ENCODE measurements around the gene KY.
"Not testable (repeated sequence)": the region's sequence is repeated elsewhere in the genome, so short reads cannot be mapped to it uniquely, and the experiment has no call there.

Gene KY

GRCh38 chr3:134598763-134599545 lies 51.9 kb downstream of the KY start:
- DNase-seq = peak; percentile 83

- DNase-seq = peak; percentile 91
Measured at GRCh38 chr3:134597390-134597970, 53.3 kb downstream of the KY start.

GRCh38 chr3:134594986-134595385 lies 55.8 kb downstream of the KY start:
- not testable (repeated sequence) for DNase-seq

GRCh38 chr3:134594331-134594741 lies 56.5 kb downstream of the KY start:
- peak; percentile 87 for DNase-seq

GRCh38 chr3:134592806-134593205 lies 58.0 kb downstream of the KY start:
- no peak for DNase-seq

- DNase-seq = peak; percentile 36
Measured at GRCh38 chr3:134590766-134591165, 60.1 kb downstream of the KY start.

GRCh38 chr3:134579141-134579665 lies 71.6 kb downstream of the KY start:
- DNase-seq = no peak

- DNase-seq = no peak
Measured at GRCh38 chr3:134576831-134577230, 74.0 kb downstream of the KY start.

- peak; percentile 88 for DNase-seq
Measured at GRCh38 chr3:134576426-134576825, 74.4 kb downstream of the KY start.

GRCh38 chr3:134569899-134570298 lies 80.9 kb downstream of the KY start:
- DNase-seq = not testable (repeated sequence)

- DNase-seq = no peak
Measured at GRCh38 chr3:134568790-134569189, 82.0 kb downstream of the KY start.

GRCh38 chr3:134567605-134568004 lies 83.2 kb downstream of the KY start:
- DNase-seq = no peak

GRCh38 chr3:134564991-134565390 lies 85.8 kb downstream of the KY start:
- no peak for DNase-seq

GRCh38 chr3:134563601-134564000 lies 87.2 kb downstream of the KY start:
- DNase-seq = no peak

GRCh38 chr3:134562055-134562454 lies 88.8 kb downstream of the KY start:
- DNase-seq = no peak

- no peak for DNase-seq
Measured at GRCh38 chr3:134559591-134559990, 91.2 kb downstream of the KY start.
